ENCODE data around the gene ARHGEF12.

ARHGEF12 gene, protein sequence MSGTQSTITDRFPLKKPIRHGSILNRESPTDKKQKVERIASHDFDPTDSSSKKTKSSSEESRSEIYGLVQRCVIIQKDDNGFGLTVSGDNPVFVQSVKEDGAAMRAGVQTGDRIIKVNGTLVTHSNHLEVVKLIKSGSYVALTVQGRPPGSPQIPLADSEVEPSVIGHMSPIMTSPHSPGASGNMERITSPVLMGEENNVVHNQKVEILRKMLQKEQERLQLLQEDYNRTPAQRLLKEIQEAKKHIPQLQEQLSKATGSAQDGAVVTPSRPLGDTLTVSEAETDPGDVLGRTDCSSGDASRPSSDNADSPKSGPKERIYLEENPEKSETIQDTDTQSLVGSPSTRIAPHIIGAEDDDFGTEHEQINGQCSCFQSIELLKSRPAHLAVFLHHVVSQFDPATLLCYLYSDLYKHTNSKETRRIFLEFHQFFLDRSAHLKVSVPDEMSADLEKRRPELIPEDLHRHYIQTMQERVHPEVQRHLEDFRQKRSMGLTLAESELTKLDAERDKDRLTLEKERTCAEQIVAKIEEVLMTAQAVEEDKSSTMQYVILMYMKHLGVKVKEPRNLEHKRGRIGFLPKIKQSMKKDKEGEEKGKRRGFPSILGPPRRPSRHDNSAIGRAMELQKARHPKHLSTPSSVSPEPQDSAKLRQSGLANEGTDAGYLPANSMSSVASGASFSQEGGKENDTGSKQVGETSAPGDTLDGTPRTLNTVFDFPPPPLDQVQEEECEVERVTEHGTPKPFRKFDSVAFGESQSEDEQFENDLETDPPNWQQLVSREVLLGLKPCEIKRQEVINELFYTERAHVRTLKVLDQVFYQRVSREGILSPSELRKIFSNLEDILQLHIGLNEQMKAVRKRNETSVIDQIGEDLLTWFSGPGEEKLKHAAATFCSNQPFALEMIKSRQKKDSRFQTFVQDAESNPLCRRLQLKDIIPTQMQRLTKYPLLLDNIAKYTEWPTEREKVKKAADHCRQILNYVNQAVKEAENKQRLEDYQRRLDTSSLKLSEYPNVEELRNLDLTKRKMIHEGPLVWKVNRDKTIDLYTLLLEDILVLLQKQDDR (N-terminal part only)

GRCh38 chr11:120335908-120336640 lies at the start of gene ARHGEF12:
Gene ARHGEF12, plus strand, starts transcription at chr11:120336413. Its CDS starts 831 bp downstream, at chr11:120337244.
- DNase-seq (ENCODE audit: low read depth in 2 of 3, low spot score in 2 of 3), result peak; percentile 63 to 77 (median 67)

GRCh38 chr11:120288021-120288420 lies 48.2 kb upstream of the ARHGEF12 start:
- DNase-seq (ENCODE audit: low read depth in 2 of 3, low spot score in 2 of 3), result no peak

- no peak for DNase-seq (ENCODE audit: low read depth in 2 of 3, low spot score in 2 of 3)
Measured at GRCh38 chr11:120289426-120289825, 46.8 kb upstream of the ARHGEF12 start.

DNA sequence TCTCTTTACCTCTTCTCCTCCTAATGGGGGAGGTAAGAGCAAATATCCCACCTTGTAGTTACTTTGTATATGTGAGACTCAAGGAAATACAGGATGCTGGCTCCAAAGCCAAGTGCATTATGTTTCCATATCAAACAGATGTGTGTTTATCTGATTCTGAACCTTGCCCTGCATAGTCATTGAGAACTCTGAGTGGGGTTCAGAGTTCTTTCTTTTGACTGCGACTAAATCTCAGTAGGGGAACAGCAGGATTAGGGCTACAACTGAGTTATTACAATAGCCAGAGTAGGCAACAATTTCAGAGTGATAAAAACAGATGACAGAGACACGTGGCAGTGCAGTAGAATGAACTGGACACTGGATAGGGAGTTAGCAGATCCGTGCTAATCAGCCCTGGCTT lies 45.3 kb upstream of the ARHGEF12 start:
- DNase-seq (ENCODE audit: low read depth in 2 of 3, low spot score in 2 of 3), result no peak

DNA sequence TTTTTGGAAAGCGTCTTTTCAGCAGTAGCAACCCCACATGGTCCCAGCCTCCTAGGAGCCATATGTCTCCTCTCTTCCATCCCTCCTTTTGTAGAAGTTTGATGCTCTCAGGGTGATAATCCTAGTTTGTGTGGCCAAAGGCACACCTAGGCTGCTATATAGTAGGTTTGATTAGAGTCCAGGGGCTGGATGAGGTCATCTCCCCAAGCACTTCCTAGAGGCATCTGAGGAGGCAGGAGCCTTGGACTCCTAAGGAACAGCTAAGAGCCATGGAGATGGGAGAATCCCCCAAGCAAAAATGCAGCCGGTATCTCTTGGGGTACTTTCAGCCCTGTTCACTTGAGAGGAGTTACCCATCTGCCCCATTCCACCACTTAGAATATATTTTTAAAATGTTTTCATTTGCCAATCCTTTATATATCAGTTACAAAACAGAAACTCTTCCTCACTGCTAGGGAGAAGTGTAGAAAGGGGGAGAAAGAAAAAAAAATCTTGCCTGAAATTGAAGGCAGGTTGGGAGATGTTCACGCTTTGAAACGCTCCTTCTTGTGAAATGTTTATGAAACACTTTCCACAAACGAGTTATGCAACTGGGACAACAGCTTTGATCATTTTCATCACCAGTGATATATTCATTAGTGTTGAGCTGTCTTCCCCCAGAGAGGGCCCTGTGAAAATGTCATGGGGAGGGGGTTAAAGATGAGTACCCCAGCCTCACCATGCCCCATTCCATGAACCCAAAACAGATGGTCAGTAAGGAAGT lies 43.0 kb upstream of the ARHGEF12 start:
- DNase-seq (ENCODE audit: low read depth in 2 of 3, low spot score in 2 of 3), result no peak

DNA sequence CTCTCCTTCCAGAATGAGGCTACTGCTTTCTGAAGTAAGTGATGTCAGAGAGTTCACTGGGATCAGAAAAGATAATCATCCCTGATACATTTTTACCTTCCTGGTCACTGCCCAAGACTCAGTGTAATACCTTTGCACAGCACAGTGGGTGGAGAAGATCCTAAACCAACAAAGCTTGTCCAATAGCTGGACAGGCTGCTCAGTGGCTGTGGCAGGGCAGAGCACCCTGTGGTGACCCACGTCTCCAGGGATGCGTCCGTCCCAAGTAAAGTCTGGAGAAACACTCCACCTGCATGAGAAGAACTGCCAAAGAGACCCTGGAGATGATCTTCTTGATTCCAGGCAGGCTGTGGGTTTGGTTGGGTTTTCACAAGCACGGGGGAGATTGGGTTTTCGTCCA lies 42.1 kb upstream of the ARHGEF12 start:
- no peak for DNase-seq (ENCODE audit: low read depth in 2 of 3, low spot score in 2 of 3)

DNA sequence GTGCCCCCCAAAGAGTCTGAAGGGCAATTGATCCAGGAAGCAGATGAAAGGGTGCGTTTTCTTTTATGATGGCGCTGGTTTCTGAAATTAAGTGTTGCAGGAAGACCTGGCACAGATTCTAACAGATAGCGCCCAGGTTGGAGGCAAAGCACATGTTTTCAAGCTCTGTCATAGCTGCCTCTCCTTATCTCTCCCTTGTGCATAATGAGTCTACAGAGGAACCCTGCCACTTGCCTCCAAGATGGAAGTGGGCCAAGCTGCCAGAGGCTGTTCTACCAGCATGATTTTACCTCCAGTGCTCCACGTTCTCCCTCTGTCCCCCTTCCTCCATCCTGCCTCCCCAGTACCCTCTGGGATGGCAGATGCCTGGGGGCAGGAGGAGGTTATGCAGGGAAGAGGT lies 41.1 kb upstream of the ARHGEF12 start:
- DNase-seq (ENCODE audit: low read depth in 2 of 3, low spot score in 2 of 3), result no peak

DNA sequence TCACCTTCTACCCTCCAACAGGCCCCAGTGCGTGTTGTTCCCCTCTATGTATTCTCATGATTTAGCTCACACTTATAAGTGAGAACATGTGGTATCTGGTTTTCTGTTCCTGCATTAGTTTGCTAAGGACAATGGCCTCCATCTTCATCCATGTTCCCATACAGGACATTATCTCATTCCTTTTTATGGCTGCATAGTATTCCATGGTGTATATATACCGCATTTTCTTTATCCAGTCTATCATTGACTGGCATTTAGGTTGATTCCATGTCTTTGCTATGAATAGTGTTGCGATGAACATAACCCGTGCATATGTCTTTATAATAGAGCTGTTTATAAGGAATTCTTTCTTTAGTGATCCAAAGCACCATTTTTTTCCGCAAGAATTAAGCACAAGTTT lies 39.7 kb upstream of the ARHGEF12 start:
- DNase-seq (ENCODE audit: low read depth in 2 of 3, low spot score in 2 of 3), result no peak

DNA sequence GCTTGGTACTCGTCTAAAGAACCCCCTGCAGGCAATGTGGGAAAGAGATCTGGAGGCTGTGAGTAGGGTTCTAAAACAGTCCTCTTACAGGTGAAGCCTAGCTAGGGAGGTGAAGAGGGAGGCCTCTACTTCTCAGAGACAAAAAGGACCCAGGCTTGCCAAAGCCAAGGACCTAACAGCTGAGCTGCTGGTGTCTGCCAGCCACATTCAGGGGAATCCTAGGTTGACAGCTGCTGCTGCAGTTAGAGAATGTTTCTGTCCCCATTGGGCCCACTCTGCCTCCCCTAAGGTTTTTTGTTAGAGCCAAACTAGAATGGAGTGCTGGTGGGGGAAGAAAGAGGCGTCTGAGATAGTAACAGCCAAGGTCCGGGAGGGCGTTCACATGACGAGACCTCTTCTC lies 37.8 kb upstream of the ARHGEF12 start:
- no peak for DNase-seq (ENCODE audit: low read depth in 2 of 3, low spot score in 2 of 3)

DNA sequence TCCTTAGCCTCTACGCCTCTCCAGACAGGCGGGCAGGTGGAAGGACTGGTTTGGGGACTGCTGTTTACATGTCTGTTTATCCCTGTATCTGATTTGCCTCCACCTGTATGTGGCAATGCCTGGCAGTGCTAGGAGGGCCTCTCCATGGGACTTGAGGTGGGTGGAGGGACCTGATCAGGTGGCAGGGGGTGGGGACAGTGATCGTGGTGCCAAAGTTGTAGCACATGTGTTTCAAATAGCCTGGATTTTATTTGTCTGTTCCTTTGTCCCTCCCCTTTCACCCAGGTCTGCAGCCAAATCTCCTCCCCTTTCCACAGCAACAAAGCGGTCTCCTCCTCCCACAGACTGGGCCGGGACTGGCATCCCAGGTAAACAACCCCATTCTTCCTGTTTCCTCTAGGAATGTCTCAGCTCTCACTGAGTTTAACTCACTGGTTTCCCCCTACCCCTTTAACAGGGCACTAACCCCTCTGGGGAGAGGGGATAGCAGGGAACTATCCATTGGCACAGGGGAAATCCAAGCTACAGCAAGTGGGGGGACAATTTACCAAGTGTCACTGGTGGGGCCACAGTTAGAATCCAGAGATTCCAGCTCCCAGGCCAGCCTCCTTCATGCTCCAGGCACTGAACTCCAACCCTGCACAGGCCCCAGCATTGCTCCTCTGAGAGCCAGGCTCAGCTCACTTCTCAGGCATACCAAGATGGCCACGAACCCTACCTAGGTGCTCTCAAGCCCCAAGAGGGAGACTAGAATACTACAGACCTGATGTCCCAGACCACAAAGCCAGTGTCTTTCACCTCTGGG lies 34.0 kb upstream of the ARHGEF12 start:
- no peak for DNase-seq (ENCODE audit: low read depth in 2 of 3, low spot score in 2 of 3)

DNA sequence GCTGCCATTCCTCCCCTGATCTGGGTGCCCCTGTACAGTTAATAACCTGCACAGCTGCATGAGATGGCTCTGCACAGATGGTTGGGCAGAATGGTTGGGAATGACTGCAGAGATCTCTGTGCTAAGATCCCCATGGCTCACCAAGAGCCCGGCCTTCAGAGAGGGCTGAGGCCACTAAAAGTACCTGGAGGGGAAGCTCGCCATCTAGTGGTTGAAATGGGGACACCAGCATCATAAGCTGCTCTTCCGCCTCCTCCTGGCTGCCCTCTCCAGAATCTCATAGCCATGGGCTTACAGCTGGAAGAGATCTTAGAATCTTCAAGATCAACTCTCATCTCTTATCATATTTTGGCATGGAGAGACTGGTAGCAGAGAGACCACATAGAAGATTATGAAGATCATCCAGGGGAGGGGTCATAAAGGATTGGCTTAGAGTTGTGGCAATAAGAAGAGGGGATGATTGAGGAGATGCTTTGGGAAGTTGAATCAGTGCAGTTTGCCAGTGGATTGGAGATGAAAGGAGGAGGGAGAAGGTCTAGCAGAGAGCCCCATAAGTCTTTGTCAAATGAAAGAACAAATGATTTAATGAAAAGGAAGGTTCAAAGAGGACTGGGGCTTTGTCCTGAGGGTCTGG lies 33.1 kb upstream of the ARHGEF12 start:
- DNase-seq (ENCODE audit: low read depth in 2 of 3, low spot score in 2 of 3), result peak in 2 of 3 experiments; percentile 25 to 28

GRCh38 chr11:120304526-120304925 lies 31.7 kb upstream of the ARHGEF12 start:
- DNase-seq (ENCODE audit: low read depth in 2 of 3, low spot score in 2 of 3), result no peak

GRCh38 chr11:120305286-120305685 lies 30.9 kb upstream of the ARHGEF12 start:
- no peak for DNase-seq (ENCODE audit: low read depth in 2 of 3, low spot score in 2 of 3)

DNA sequence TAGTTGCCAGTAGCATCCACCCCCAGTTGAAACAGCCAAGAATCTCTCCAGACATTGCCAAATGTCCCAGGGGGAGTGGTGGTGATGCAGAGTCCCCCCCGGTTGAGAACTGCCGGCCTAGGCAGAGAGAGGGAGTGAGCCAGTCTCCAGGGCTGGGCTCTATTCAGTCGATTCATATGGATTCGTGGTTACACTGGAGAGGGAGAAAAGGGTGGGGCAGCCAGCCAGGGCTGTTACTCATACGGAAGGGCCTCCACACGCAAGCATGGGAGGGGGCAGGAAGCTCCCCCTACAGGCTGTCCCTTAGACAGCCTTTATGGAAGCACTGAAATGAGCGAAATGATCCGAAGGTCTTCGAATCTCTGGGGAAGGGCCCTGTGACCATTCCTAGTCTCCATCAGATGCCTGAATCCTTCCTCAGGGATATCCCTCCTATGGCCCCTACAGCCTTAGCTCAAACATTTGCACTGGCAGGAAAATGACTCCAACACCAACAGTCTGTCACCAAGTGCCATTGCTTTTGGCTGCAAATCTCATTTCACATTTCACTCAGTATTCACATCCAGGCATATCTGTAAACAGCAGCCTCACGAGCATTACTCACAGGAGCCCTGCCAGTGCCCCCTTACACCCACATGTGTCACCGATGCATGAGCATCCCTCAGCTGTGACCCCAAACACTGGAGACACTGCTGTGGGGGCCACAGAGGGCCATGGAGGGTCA lies 29.5 kb upstream of the ARHGEF12 start:
- DNase-seq (ENCODE audit: low read depth in 2 of 3, low spot score in 2 of 3), result no peak

GRCh38 chr11:120307476-120307875 lies 28.7 kb upstream of the ARHGEF12 start:
- no peak for DNase-seq (ENCODE audit: low read depth in 2 of 3, low spot score in 2 of 3)

DNA sequence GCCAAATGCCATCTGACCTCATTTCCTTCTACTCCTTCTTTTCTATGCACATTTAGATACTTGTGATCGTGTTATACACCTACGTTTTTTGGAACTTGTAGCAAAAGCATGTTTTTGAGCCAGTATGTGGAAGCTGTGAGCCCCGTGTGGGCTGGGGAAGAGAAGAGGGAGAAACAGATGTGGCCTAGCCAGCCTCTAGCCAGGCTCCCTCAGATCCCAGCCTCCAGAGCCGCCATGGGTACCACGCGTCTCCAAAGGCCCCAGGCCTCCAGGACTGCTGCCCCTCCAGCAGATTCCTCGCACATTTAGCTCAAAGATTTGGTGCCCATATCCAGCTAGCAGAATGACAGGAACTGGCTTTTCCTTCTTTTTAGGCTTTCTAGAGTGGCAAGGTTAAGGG lies 28.1 kb upstream of the ARHGEF12 start:
- no peak for DNase-seq (ENCODE audit: low read depth in 2 of 3, low spot score in 2 of 3)

- no peak for DNase-seq (ENCODE audit: low read depth in 2 of 3, low spot score in 2 of 3)
Measured at GRCh38 chr11:120310870-120311269, 25.3 kb upstream of the ARHGEF12 start.

GRCh38 chr11:120314861-120315260 lies 21.4 kb upstream of the ARHGEF12 start:
- DNase-seq (ENCODE audit: low read depth in 2 of 3, low spot score in 2 of 3), result no peak

Data from activated CD8-positive, alpha-beta memory T cell treated with anti-CD3 and anti-CD28 coated beads for 48 hours (primary cell).